Activated T-helper 1 cell treated with anti-CD3 and anti-CD28 coated beads, Interleukin-2, amount 50 U/mL, for 16 hours (primary cell): ENCODE results near the gene ARID5B.

Experiments
- DNase-seq, 2 donors: peaks; one replicate each; pipeline ENCODE4 v3.0.0-alpha.2; 2020; ENCODE audit warnings: low read depth in 1 of 2, low spot score in 1 of 2

The ARID5B gene

GRCh38 chr10:61882621-61883370 is 18.7 kb upstream of the ARID5B start:
- no peak for DNase-seq

DNA sequence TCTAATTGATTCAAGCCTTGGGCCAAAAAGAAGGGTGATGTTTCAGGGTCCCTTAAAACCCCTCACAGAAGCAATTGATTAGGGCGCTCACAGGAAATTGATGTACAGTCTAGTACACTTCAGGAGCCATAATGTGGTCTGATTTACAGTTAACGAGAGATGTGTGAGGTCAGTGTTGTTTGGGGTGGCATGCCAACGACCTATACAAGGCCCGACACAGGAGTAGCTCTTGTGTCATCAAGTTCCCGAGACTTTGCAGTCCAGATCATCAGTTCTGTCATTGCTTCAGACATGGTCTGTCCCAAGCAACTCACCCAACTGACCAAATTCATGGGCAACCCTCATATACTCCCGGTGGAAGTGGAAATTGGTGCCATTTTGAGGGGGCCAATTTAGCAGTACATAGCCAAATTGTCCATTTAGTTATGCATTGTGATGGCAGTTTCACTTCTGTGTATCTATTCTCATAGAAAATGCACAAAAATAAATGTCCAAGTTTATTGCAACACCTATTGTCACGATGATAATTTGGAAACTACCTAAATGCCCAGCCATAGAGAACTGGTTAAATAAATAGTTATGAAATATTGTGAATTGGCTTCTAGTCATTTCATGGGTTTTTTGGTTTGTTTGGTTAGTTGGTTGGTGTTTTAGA is 18.0 kb upstream of the ARID5B start:
- DNase-seq: no peak

DNA sequence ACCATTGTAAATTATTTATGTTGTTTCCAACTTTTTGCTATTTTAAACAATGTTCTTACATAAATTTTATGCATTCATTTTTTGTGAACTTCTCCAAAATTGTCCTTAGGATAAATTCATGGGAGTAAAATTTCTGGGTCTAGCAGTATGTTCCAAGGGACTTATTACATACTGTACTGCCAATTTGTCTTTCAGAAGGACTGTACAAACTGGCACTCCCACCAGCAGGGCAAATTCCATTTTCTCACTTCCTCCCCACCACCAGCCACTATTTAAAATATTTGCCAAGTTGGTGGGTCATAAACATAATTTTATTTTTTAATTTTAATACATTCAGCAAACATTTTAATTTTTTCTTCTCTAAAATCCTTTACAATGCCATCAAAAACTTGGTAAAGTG is 13.7 kb upstream of the ARID5B start:
- no peak for DNase-seq

GRCh38 chr10:61888744-61889143 is 12.8 kb upstream of the ARID5B start:
- DNase-seq: no peak

GRCh38 chr10:61890430-61890829 is 11.1 kb upstream of the ARID5B start:
- no peak for DNase-seq

DNA sequence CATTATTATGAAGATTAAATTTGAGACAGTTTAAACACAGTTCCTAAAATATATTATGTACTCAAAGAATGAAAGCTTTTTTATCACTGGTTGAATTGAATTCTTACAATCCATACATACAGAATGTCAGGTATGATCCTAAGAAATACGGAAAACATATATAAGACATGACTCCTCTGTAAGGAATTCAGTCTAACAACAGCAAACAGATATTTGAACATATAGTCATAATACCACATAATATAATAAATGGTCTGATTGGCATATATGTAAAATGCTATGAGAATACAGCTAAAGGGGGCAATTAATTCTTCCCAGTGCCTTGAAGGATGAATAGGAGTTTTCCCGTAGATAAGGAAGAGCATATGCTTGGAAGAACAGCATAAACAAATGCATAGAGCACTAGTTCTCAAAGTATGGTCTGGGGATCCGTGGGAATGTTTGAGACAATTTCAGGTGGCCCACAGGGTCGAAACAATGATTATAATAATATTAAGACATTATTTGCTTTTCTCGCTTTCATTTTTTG is 10.6 kb upstream of the ARID5B start:
- DNase-seq: no peak

DNA sequence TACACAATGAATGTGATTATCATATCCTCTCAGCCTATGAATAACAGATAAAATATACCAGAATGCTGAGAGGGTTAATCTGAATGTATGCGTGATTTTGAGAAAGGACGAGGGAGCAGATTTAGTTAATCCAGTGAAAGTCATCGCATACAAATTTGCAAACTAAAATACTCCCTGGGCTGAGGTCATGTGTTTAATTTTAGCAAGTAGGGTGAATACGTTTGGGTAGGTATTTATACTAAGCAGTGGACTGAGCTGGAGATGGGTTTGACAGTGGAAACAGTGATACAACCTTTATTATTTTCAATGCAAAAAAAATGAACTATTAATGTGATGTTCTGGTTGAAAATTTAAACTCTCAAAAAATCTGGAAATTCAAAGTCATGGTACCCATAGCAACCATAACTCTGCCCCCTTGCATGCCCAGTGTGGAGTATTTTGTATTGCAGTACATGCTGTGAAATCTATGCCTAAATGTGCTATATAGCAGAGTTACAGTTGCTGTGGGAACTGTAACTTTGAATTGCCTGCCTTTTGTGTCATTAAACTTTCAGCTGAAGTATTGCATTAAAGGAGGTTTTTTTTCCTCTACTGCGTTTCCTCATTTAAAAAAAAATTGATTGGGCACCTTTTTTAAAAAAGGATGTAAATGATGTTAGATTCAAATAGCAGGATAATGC is 9.5 kb upstream of the ARID5B start:
- no peak for DNase-seq

DNA sequence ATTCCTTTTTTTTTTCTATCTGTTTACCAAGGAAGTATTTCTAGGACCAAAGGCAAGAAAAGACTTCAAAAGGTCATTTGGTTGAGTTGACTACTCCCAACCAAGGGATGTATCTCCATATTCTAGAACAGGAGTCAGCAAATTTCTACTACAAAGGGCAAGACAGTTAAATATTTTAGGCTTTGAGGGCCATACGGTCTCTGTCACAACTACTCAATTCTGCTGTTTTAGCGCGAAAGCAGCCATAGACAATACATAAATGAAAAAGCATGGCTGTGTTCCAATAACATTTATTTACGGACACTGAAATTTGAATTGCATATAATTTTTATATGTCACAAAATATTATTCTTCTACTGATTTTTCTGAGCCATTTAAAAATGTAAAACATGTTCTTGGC is 8.5 kb upstream of the ARID5B start:
- no peak for DNase-seq

DNA sequence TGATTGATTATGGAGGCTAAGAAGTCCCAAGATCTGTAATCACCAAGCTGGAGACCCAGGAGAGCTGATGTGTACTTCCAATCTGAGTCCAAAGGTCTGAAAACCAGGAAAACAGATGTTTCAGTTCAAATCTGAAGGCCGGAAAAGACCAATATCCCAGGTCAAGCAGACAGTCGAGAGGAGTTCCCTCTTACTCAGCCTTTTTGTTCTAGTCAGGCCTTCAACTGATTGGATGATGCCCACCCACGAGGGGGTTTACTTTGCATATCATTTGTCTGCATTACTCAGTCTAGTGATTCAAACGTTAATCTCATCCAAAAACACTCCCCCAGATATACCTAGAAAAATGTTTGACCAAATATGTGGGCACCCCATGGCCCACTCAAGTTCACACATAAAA is 7.4 kb upstream of the ARID5B start:
- DNase-seq: no peak

- no peak for DNase-seq
Observed at GRCh38 chr10:61895898-61896600, 5.5 kb upstream of the ARID5B start.

DNA sequence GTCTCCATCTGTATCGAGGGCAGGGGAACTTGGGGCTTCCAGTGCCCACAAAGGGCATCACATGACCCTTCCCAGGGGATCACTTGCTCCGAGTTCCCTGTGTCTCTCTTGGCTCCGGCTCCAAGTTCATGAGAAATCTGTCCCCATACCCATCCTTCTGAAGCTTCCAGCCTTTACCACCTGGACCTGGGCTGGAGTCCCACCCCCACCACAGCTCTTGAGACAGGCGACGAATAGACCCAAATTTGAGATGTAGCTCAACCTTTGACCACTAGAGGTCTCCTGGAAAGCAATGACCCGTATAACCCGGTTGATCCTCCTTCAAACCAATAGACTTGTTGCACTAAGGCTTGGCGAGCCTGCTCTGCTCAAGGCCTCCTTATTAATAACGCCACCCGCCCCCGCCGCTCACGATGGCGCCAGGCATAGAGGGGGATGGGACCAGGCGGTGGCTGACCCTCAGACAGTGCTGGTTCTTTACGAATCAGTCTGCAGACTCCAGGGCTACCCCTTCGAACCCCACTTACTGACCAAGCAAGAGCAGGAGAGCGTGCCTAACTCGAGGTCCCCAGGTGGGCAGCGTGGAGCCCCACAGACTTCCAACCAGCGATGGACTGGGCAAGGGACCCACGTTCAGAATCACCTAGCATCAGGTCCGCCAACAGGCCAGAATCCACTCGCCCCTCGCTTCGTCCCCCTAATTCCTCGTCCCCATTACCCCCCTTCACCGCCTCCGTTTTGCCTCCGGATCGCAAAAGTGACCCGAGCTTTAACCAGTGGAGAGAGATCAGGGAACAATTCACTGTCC is 4.4 kb upstream of the ARID5B start:
- DNase-seq: no peak

DNA sequence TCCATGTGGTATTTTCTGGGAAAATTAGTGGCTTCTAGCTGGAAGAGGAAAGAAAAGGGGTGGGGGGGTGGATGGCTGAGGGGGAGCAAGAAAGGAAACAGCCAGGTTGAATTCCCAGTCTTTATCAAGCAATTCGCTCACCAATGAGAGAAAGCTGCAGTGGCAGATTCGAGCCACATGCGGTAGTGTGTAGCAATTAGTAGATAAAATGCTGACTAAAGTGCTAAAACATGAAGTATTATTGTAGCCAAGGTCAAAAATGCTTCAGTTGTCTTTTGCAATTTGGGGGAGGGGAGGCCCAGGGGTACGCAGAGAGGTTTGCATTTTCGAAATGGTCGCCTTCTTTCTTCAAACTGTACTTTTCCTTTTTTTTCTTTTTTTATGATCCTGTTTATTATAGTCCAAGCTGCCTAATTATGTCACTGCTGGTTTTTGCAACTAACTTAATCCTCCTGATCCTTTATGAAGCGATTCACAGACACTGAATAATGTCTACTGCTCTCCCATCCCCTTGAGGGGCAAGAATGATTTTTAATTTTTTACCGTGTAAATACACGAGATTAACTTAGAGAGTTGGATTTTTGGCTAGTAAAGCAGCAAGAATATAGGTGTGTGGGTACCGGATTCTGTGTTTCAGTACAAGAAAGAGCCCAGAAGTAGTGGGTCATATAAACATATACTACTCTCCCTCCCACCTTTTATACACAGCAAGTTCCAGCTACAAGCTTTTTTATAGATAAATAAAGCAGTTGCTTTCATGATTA is 3.6 kb upstream of the ARID5B start:
- no peak for DNase-seq

- DNase-seq: no peak
Observed at GRCh38 chr10:61898435-61898778, 3.1 kb upstream of the ARID5B start.

DNA sequence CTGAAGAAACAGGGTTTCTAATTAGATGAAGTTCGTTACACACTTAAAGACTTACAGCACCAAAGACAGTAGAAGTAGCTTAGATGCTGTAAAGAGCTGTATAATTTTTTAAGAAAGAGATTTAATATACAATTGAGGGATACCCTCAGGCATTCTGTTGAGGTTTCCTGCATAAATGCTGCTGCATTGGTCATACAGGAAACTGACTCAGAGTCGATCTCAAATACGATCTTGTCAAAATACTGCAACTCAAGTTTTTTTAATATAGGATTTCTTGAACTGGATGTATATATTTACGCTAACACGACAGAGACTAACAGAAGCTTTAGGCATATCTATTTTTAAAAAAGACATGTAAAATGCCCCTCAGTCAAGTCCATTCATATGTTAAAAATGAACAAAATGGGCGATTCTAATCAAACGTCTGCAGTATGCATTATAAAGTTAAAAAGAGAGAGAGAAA is 2.4 kb upstream of the ARID5B start:
- DNase-seq: no peak

GRCh38 chr10:61899663-61899996 is 1.9 kb upstream of the ARID5B start:
- DNase-seq: no peak

GRCh38 chr10:61899997-61900828 is 1.3 kb upstream of the ARID5B start:
- DNase-seq: peak in 1 of 2 donors; percentile 34

- DNase-seq: no peak
Observed at GRCh38 chr10:61901829-61902444, 438 bp downstream of the ARID5B start.

DNA sequence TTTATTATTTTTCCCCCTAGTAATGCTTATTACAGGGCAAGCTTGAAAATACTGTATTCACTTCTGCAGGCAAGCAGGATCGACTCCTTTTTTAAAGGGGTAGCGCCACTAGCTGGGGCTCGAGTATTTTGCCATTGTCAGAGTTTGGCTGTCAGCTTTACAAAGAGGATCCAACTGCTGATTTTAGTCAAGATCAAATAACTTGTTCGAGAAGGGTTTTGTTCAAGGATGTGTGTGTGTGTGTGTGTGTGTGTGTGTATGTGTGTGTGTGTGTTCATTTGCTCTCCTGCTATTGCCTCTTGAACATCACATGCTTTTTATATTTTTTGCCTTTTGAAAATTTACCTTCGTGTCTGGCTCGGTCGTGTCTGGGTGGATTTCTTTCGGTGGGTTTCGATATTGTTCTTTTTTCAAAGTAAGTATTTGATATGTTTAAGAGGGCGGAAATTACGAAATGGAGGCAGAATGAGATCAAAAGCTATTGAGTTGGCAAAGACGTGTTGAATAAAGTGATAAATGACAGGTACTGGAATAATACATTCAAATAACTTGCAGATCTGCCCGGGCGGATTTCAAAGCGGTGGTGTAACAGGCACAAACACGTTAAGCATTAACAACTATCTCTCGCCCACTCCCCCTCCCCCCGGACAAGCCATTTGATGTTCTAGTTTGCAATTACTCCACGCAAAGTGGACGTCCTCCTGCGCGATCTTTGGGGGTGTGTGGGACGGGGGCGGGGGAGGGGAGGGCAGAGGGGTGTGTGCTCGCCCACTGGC is 1.1 kb downstream of the ARID5B start:
- DNase-seq: no peak
